ENCODE data around the gene NIT1. TPM values are rescaled to one million over a fixed set of nuclear protein-coding genes. Genes with fewer than 3 reads are reported as not detected.

Gene NIT1
- total and polyA plus RNA-seq, 2 of the 13 experiments (the other 11 are each of a cell fraction or from before 2014, with no cell fraction given), result 22.7 to 31.0 TPM

DNA sequence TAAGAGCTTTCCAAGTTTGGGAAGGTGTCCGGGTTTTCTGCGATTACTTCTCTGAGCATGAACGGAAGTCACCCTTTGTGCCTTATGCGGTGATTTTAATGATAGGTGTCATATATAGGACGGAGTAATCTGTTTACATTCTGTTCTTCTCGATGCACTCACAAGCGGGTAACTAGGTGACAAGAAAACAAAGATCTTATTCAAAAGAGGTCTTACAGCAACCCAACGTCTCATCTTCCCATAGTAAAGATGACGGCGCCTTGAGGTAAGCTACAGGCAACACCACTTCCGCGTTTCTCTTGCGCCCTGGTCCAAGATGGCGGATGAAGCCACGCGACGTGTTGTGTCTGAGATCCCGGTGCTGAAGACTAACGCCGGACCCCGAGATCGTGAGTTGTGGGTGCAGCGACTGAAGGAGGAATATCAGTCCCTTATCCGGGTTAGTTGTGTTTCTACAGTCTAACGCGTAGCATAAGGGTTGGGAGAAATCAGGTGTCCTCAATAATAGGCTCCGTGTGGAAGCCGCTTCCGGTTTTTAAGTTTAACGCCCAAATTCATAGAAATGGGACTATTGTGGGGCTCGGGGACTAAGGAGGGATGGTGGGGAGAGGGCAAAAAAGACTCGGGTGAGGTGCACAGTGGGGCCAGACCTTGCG is 35.9 kb downstream of the NIT1 start, which contains the start of gene UFC1 (continued):
- TF ChIP-seq HOXA9 (CRISPR knock-in tag; IDR thresholded peaks at IDR 0.05; ENCODE audit: borderline replicate concordance) (0 out of 2 replicates have a peak, but pooled peaks have one; percentile 42), ZBTB8A (CRISPR knock-in tag; IDR thresholded peaks at IDR 0.05; ENCODE audit: borderline replicate concordance, low read depth) (0 out of 2 replicates have a peak, but pooled peaks have one; percentile 55), PHF21A (CRISPR knock-in tag; IDR thresholded peaks at IDR 0.05) (peak; percentile 52; the same call in 1 of the 2 replicates), ZNF678 (CRISPR knock-in tag; IDR thresholded peaks at IDR 0.05) (no peak), FOXO1 (CRISPR knock-in tag; IDR thresholded peaks at IDR 0.05) (no peak), SIX1 (CRISPR knock-in tag; IDR thresholded peaks at IDR 0.05; ENCODE audit: borderline replicate concordance) (no peak), EP300 (IDR thresholded peaks at IDR 0.05; ENCODE audit: low read depth in 2 of 2, low read length in 2 of 2) (no peak), EP300 (CRISPR knock-in tag; IDR thresholded peaks at IDR 0.05; ENCODE audit: borderline replicate concordance) (no peak)
- TF ChIP-seq, protein P1, sequence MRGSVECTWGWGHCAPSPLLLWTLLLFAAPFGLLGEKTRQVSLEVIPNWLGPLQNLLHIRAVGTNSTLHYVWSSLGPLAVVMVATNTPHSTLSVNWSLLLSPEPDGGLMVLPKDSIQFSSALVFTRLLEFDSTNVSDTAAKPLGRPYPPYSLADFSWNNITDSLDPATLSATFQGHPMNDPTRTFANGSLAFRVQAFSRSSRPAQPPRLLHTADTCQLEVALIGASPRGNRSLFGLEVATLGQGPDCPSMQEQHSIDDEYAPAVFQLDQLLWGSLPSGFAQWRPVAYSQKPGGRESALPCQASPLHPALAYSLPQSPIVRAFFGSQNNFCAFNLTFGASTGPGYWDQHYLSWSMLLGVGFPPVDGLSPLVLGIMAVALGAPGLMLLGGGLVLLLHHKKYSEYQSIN (CRISPR knock-in tag; IDR thresholded peaks at IDR 0.05; ENCODE audit: borderline replicate concordance), result no peak
- TF ChIP-seq, protein P2, sequence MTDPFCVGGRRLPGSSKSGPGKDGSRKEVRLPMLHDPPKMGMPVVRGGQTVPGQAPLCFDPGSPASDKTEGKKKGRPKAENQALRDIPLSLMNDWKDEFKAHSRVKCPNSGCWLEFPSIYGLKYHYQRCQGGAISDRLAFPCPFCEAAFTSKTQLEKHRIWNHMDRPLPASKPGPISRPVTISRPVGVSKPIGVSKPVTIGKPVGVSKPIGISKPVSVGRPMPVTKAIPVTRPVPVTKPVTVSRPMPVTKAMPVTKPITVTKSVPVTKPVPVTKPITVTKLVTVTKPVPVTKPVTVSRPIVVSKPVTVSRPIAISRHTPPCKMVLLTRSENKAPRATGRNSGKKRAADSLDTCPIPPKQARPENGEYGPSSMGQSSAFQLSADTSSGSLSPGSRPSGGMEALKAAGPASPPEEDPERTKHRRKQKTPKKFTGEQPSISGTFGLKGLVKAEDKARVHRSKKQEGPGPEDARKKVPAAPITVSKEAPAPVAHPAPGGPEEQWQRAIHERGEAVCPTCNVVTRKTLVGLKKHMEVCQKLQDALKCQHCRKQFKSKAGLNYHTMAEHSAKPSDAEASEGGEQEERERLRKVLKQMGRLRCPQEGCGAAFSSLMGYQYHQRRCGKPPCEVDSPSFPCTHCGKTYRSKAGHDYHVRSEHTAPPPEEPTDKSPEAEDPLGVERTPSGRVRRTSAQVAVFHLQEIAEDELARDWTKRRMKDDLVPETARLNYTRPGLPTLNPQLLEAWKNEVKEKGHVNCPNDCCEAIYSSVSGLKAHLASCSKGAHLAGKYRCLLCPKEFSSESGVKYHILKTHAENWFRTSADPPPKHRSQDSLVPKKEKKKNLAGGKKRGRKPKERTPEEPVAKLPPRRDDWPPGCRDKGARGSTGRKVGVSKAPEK (CRISPR knock-in tag; IDR thresholded peaks at IDR 0.05; ENCODE audit: borderline replicate concordance), result no peak
- TF ChIP-seq, protein P3, sequence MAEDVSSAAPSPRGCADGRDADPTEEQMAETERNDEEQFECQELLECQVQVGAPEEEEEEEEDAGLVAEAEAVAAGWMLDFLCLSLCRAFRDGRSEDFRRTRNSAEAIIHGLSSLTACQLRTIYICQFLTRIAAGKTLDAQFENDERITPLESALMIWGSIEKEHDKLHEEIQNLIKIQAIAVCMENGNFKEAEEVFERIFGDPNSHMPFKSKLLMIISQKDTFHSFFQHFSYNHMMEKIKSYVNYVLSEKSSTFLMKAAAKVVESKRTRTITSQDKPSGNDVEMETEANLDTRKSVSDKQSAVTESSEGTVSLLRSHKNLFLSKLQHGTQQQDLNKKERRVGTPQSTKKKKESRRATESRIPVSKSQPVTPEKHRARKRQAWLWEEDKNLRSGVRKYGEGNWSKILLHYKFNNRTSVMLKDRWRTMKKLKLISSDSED (CRISPR knock-in tag; IDR thresholded peaks at IDR 0.05), result no peak
- TF ChIP-seq, protein P4, sequence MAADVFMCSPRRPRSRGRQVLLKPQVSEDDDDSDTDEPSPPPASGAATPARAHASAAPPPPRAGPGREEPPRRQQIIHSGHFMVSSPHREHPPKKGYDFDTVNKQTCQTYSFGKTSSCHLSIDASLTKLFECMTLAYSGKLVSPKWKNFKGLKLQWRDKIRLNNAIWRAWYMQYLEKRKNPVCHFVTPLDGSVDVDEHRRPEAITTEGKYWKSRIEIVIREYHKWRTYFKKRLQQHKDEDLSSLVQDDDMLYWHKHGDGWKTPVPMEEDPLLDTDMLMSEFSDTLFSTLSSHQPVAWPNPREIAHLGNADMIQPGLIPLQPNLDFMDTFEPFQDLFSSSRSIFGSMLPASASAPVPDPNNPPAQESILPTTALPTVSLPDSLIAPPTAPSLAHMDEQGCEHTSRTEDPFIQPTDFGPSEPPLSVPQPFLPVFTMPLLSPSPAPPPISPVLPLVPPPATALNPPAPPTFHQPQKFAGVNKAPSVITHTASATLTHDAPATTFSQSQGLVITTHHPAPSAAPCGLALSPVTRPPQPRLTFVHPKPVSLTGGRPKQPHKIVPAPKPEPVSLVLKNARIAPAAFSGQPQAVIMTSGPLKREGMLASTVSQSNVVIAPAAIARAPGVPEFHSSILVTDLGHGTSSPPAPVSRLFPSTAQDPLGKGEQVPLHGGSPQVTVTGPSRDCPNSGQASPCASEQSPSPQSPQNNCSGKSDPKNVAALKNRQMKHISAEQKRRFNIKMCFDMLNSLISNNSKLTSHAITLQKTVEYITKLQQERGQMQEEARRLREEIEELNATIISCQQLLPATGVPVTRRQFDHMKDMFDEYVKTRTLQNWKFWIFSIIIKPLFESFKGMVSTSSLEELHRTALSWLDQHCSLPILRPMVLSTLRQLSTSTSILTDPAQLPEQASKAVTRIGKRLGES (CRISPR knock-in tag; IDR thresholded peaks at IDR 0.05; ENCODE audit: borderline replicate concordance), result no peak
- TF ChIP-seq, protein P5, sequence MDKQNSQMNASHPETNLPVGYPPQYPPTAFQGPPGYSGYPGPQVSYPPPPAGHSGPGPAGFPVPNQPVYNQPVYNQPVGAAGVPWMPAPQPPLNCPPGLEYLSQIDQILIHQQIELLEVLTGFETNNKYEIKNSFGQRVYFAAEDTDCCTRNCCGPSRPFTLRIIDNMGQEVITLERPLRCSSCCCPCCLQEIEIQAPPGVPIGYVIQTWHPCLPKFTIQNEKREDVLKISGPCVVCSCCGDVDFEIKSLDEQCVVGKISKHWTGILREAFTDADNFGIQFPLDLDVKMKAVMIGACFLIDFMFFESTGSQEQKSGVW (CRISPR knock-in tag; IDR thresholded peaks at IDR 0.05; ENCODE audit: borderline replicate concordance), result no peak
- TF ChIP-seq, protein P6, sequence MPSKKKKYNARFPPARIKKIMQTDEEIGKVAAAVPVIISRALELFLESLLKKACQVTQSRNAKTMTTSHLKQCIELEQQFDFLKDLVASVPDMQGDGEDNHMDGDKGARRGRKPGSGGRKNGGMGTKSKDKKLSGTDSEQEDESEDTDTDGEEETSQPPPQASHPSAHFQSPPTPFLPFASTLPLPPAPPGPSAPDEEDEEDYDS (CRISPR knock-in tag; IDR thresholded peaks at IDR 0.05), result peak; percentile 82
- TF ChIP-seq, protein P7, sequence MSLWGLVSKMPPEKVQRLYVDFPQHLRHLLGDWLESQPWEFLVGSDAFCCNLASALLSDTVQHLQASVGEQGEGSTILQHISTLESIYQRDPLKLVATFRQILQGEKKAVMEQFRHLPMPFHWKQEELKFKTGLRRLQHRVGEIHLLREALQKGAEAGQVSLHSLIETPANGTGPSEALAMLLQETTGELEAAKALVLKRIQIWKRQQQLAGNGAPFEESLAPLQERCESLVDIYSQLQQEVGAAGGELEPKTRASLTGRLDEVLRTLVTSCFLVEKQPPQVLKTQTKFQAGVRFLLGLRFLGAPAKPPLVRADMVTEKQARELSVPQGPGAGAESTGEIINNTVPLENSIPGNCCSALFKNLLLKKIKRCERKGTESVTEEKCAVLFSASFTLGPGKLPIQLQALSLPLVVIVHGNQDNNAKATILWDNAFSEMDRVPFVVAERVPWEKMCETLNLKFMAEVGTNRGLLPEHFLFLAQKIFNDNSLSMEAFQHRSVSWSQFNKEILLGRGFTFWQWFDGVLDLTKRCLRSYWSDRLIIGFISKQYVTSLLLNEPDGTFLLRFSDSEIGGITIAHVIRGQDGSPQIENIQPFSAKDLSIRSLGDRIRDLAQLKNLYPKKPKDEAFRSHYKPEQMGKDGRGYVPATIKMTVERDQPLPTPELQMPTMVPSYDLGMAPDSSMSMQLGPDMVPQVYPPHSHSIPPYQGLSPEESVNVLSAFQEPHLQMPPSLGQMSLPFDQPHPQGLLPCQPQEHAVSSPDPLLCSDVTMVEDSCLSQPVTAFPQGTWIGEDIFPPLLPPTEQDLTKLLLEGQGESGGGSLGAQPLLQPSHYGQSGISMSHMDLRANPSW (CRISPR knock-in tag; IDR thresholded peaks at IDR 0.05; ENCODE audit: borderline replicate concordance), result no peak
